GM21367 (cell line): ENCODE measurements around the gene RUFY3.
A peak's percentile ranks its signal among the peaks of the same experiment; 100 is the strongest.
"Not testable (repeated sequence)": the region's sequence is repeated elsewhere in the genome, so short reads cannot be mapped to it uniquely, and the experiment has no call there.

ENCODE experiments used
- ATAC-seq: cut with Tn5 transposase; IDR thresholded peaks from one replicate; pipeline ENCODE4 v1.9.1; 2021; ENCODE audit not compliant: unreplicated experiment

The RUFY3 gene

GRCh38 chr4:70705183-70706043, 16.4 kb upstream of the RUFY3 start:
- ATAC-seq: peak; percentile 56

GRCh38 chr4:70706044-70706461, 15.7 kb upstream of the RUFY3 start:
- ATAC-seq: no peak

- ATAC-seq: no peak
These were observed 15.2 kb upstream of the RUFY3 start for GRCh38 chr4:70706516-70706915.

GRCh38 chr4:70709611-70710205, 12.1 kb upstream of the RUFY3 start:
- ATAC-seq: no peak

GRCh38 chr4:70711599-70711998, 10.2 kb upstream of the RUFY3 start:
- no peak for ATAC-seq

- no peak for ATAC-seq
These were observed 9.6 kb upstream of the RUFY3 start for GRCh38 chr4:70712150-70712549.

GRCh38 chr4:70712604-70713452, 8.9 kb upstream of the RUFY3 start:
- no peak for ATAC-seq

- ATAC-seq: peak; percentile 33
These were observed 8.2 kb upstream of the RUFY3 start for GRCh38 chr4:70713453-70714078.

GRCh38 chr4:70714079-70714887, 7.5 kb upstream of the RUFY3 start:
- peak; percentile 54 for ATAC-seq

GRCh38 chr4:70715097-70715496, 6.7 kb upstream of the RUFY3 start:
- peak; percentile 10 for ATAC-seq

GRCh38 chr4:70718811-70719604, 2.8 kb upstream of the RUFY3 start:
- no peak for ATAC-seq

- ATAC-seq: no peak
These were observed 531 bp downstream of the RUFY3 start for GRCh38 chr4:70722199-70722791.

GRCh38 chr4:70724463-70724862, 2.7 kb downstream of the RUFY3 start:
- no peak for ATAC-seq

GRCh38 chr4:70725633-70726032, 3.9 kb downstream of the RUFY3 start:
- no peak for ATAC-seq

GRCh38 chr4:70726515-70726914, 4.8 kb downstream of the RUFY3 start:
- ATAC-seq: not testable (repeated sequence)

GRCh38 chr4:70728091-70728490, 6.3 kb downstream of the RUFY3 start:
- ATAC-seq: no peak

GRCh38 chr4:70732878-70733277, 11.1 kb downstream of the RUFY3 start:
- ATAC-seq: not testable (repeated sequence)

GRCh38 chr4:70734168-70734954, 12.6 kb downstream of the RUFY3 start:
- ATAC-seq: peak; percentile 93
